ENCODE measurements around the gene GNG2.
"Not testable (repeated sequence)": the region's sequence is repeated elsewhere in the genome, so short reads cannot be mapped to it uniquely, and the experiment has no call there.

The GNG2 gene

DNA sequence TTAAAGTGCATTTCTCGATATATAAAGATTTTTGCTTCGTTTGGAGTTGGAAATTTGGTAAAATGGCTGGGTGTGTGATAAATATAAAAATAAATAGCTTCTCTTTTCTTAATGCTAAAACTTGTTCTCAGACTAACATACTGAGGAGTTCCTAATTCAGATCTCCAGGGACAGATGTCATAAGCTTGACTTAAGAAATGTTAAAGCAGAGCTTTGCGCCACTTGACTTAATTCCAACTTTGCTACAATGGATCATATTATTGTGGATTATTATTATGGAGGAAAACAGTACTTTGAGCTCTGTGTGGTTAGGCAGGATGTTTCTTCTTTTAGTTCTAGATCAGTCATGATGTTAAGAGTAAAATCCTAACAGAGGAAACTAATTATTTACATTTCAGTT lies 33.8 kb downstream of the GNG2 start:
- H3K9me3 ChIP-seq (ENCODE audit: control insufficient read depth, insufficient read depth, low read length) = no peaks in the 10 kb centered on the region
- H3K36me3 ChIP-seq (ENCODE audit: insufficient read depth, low read length) = no peaks in the 10 kb centered on the region
- H3K4me1 ChIP-seq (ENCODE audit: insufficient read depth, low read length) = no peaks in the 10 kb centered on the region
- H3K9ac ChIP-seq (ENCODE audit: low read depth, low read length) = no peak overlapping the region

DNA sequence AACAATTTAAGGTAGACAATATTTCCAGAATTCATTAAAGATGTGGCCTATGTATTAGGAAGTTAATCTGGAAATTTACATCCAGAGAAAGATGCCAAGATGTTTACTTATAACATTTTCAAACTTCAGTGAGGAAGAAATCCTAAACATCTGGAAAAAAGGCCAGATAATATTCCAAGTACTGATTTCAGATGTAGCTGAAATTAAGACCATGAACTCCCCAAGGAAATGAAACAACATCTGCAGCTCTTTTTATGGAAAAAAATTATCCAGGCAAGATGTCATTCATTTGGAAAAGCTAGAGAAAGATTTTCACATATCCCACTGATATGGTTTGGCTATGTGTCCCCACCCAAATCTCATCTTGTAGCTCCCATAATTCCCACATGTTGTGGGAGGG lies 35.0 kb downstream of the GNG2 start:
- no peaks in the 10 kb centered on the region for H3K4me1 ChIP-seq (ENCODE audit: insufficient read depth, low read length)
- no peaks in the 10 kb centered on the region for H3K9me3 ChIP-seq (ENCODE audit: control insufficient read depth, insufficient read depth, low read length)
- H3K36me3 ChIP-seq (ENCODE audit: insufficient read depth, low read length) = no peaks in the 10 kb centered on the region
- H3K9ac ChIP-seq (ENCODE audit: low read depth, low read length) = no peak overlapping the region

DNA sequence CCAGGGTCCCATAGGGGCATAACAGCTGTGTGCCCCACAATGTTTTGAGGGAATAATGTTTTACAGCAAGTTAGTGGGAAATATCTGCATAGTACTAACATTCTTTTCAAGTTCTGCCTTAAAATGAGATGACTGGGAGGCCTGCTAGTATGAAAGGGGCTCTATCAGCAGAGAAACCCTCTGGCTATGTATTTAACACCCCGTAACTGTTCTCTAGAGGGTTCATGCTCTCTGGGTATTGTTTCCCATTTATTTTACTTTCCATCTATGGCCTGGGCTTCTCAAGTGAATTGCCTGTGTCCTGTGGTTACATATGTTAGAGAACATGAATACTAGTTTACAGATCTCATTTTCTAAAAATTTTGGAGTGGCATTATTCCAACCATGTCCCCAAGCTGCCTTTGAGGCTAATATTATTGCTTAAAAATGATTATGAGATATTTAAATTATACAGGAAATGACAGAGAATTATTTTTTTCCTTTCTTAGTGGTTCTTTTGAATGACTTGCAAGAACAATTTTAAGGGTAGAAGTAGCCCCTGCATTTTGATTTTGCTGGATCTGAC lies 37.5 kb downstream of the GNG2 start:
- Histone ChIP-seq H3K9me3 (ENCODE audit: control insufficient read depth, insufficient read depth, low read length) (no peaks in the 10 kb centered on the region), H3K36me3 (ENCODE audit: insufficient read depth, low read length) (no peaks in the 10 kb centered on the region), H3K9ac (ENCODE audit: low read depth, low read length) (no peak overlapping the region), H3K4me1 (ENCODE audit: insufficient read depth, low read length) (no peaks in the 10 kb centered on the region)

DNA sequence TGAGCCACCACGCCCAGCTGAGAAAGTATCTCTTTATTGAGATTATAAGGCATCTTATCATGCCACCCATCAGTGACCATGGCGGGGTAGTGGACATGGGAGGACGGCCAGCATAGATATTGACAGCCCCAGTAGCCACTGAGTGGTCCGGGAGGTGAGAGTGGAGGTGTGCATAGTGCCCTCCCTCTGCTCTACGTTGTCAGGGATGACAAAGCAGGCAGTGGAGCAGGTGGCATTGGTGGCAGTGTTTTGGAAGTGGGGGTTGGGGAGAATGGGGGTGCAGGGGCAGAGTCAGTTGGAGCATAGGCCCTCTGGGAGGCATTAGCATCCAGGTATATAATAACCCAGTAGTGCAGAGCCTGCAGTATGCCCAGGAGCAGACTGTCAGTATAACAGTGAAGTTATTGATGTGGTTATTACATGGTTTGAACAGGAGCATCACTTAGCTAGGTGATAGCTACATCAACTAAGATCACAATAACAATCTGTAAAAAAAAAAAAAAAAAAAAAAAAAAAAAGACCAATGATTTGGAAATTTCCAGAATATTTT lies 41.1 kb downstream of the GNG2 start:
- no peaks in the 10 kb centered on the region for H3K9me3 ChIP-seq (ENCODE audit: control insufficient read depth, insufficient read depth, low read length)
- H3K36me3 ChIP-seq (ENCODE audit: insufficient read depth, low read length) = no peaks in the 10 kb centered on the region
- no peak overlapping the region for H3K9ac ChIP-seq (ENCODE audit: low read depth, low read length)
- no peaks in the 10 kb centered on the region for H3K4me1 ChIP-seq (ENCODE audit: insufficient read depth, low read length)

DNA sequence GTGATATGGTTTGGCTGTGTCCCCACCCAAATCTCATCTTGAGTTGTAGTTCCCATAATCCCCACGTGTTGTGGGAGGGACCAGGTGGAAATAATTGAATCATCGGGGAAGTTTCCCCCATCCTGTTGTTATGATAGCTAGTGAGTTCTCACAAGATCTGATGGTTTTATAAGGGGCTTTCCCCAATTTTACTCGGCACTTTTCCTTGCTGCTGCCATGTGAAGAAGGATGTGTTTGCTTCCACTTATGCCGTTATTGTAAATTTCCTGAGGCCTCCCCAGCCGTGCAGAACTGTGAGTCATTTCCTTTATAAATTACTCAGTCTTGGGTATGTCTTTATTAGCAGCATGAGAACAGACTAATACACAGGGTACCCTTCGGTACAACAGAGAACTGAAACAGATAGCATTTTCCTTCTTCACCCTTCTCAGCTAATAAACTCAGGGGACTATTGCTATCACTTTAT lies 45.3 kb downstream of the GNG2 start:
- not testable (repeated sequence) for H3K4me1 ChIP-seq (ENCODE audit: insufficient read depth, low read length); H3K9ac ChIP-seq (ENCODE audit: low read depth, low read length); H3K9me3 ChIP-seq (ENCODE audit: control insufficient read depth, insufficient read depth, low read length); H3K36me3 ChIP-seq (ENCODE audit: insufficient read depth, low read length)

DNA sequence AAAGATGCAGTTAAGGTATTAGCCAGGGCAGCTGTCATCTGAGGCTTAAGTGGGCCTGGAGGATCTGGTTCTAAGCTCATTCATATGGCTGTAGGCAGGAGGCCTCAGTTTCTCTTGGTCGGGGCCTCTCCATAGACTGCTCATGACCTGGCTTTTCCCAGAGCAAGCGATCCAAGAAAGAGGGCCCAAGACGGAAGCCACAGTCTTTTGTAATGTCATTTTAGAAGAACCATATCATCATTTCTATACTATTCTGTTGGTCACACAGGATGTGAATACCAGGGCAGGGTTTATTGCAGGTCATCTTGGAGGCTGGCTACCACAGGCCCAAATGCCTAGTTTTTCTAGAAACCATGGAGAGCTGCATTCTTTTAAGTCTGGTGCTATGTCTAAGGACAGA lies 47.7 kb downstream of the GNG2 start:
- no peaks in the 10 kb centered on the region for H3K4me1 ChIP-seq (ENCODE audit: insufficient read depth, low read length)

DNA sequence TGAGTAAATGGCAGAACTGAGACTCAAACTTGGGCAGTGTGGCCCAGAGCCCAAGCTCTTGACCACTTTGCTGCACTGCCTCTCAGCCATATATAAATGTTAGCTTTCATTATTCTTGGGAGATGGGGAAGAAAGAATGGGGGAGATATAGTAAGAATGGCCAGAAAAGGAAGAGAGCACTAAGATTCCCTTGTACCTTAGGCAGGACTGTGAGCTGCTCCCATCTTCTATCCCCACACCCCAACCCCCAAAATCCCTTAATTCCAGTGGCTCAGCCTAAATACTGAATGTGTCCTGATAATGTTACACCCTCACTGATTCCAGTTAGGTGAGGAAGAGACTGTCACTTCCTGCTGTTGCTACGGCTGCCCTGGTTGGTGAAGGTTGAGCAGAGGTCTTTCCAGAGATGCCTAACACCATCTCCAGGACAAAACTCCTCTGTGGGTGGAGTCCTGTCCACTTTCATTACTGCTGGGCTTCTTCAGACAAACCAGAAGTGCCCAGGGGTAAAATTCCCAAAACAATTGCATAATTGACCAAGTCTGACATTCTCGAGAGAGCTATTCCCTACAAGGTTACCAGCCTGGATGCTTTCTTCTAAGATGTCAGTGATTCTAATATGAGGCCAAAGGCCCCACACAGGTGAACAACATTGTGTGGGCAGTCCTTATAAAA lies 51.8 kb downstream of the GNG2 start:
- Histone ChIP-seq H3K9me3 (ENCODE audit: control insufficient read depth, insufficient read depth, low read length) (no peaks in the 10 kb centered on the region), H3K9ac (ENCODE audit: low read depth, low read length) (no peak overlapping the region), H3K36me3 (ENCODE audit: insufficient read depth, low read length) (no peaks in the 10 kb centered on the region), H3K4me1 (ENCODE audit: insufficient read depth, low read length) (no peaks in the 10 kb centered on the region)

More for the DNA sequence above, 47.7 kb downstream of the GNG2 start:
- no peaks in the 10 kb centered on the region for H3K9me3 ChIP-seq (ENCODE audit: control insufficient read depth, insufficient read depth, low read length)
- no peaks in the 10 kb centered on the region for H3K36me3 ChIP-seq (ENCODE audit: insufficient read depth, low read length)
- no peak overlapping the region for H3K9ac ChIP-seq (ENCODE audit: low read depth, low read length)

DNA sequence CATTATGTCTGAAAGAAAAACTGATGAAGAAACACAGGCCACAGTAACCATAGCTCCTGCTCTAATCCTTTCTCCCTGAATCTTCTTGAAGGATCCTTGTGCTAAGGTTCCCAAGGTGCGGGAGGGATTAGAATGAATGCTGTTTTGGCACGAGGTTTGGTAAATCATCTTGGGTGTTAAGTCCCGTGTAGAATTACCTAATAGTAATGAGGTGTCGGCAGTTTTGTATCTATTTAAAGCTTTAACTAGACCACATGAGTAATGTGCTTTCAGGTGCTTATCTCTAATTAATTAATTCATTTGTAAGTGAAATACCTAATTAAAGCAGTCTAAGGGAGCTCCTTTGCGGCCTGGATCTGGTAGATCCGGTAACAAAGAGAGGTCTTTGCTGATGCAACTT lies 53.9 kb downstream of the GNG2 start:
- Histone ChIP-seq H3K4me1 (ENCODE audit: insufficient read depth, low read length) (no peaks in the 10 kb centered on the region), H3K36me3 (ENCODE audit: insufficient read depth, low read length) (no peaks in the 10 kb centered on the region), H3K9ac (ENCODE audit: low read depth, low read length) (no peak overlapping the region), H3K9me3 (ENCODE audit: control insufficient read depth, insufficient read depth, low read length) (no peaks in the 10 kb centered on the region)

DNA sequence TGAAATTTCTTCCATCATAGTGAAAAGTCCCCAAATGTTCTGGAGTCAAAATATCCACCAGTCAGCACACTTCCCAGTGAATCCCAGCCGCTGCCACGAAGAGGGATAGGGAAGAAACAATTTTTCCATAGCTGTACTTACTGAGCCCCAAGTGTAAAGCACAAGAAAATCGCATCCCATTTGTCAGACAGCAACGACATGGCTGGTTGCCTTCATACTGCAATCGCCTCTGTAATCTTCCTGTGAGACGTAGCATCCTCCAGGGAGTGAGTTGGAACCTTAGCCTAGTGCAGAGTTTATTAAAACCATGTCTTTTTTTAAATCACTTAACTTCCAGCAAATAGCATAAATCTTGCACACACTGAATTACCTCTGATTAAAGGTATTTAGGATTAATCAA lies 56.8 kb downstream of the GNG2 start:
- Histone ChIP-seq H3K4me1 (ENCODE audit: insufficient read depth, low read length) (no peaks in the 10 kb centered on the region), H3K36me3 (ENCODE audit: insufficient read depth, low read length) (no peaks in the 10 kb centered on the region), H3K9ac (ENCODE audit: low read depth, low read length) (no peak overlapping the region), H3K9me3 (ENCODE audit: control insufficient read depth, insufficient read depth, low read length) (no peaks in the 10 kb centered on the region)

DNA sequence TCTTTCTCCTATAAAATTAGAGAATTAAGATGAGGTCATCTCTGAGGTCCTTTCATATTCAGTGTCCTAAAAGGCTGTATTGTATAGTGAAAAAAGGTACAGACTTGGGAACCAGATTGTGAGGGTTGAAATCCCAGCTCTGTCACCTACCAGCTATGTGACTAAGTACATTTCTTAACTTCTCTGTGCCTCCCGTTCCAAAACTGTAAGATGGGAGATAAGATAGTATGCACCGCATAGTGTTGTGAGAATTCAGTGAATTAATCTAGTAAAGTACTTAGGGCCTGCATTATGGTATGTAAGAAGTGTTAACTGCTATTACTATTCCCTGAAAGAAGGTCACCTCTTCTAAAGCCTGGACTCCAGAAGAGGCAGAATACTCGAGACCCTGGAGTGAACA lies 60.6 kb downstream of the GNG2 start:
- no peaks in the 10 kb centered on the region for H3K36me3 ChIP-seq (ENCODE audit: insufficient read depth, low read length)
- no peaks in the 10 kb centered on the region for H3K9me3 ChIP-seq (ENCODE audit: control insufficient read depth, insufficient read depth, low read length)
- no peaks in the 10 kb centered on the region for H3K4me1 ChIP-seq (ENCODE audit: insufficient read depth, low read length)
- no peak overlapping the region for H3K9ac ChIP-seq (ENCODE audit: low read depth, low read length)

DNA sequence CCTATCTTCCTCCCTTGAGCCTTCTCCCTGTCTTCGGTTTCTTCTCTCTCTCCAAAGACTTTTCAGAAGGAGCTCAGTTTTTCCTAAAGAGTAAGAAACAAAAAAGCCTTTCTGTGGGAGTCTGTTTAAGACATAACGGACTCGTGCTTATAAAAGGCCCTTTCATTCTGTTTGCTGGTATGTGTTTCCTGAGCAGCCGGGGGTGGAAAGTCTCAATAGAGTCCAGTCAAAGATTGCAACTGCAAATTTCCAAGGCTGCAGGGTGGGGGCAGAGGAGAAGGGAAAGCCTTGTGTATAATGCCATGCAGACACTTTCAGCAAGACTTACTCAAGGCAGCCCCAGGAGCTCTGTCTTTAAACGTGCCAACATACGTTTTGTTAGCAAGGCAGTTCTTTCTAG lies 62.2 kb downstream of the GNG2 start:
- Histone ChIP-seq H3K9ac (ENCODE audit: low read depth, low read length) (no peak overlapping the region), H3K9me3 (ENCODE audit: control insufficient read depth, insufficient read depth, low read length) (no peaks in the 10 kb centered on the region), H3K36me3 (ENCODE audit: insufficient read depth, low read length) (no peaks in the 10 kb centered on the region), H3K4me1 (ENCODE audit: insufficient read depth, low read length) (no peaks in the 10 kb centered on the region)

DNA sequence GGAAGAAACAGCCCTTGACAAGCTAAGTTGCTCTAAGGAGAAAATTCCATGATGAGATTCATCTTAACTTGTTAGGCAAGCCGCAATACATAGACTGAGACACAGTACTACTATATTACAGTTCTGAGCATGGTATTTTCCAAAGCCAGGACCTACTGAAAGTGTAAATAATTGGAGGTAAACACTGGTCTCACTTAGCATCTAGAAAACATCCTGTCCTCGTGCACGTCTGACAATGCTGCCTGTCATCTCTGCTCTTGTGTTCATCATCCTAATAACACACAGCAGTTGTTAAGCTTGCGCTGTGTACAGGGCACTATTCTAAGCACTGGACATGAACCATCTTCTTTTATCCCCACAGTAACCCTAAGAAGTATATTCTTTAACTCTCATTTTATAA lies 64.2 kb downstream of the GNG2 start:
- Histone ChIP-seq H3K4me1 (ENCODE audit: insufficient read depth, low read length) (no peaks in the 10 kb centered on the region), H3K9ac (ENCODE audit: low read depth, low read length) (no peak overlapping the region), H3K36me3 (ENCODE audit: insufficient read depth, low read length) (no peaks in the 10 kb centered on the region), H3K9me3 (ENCODE audit: control insufficient read depth, insufficient read depth, low read length) (no peaks in the 10 kb centered on the region)

DNA sequence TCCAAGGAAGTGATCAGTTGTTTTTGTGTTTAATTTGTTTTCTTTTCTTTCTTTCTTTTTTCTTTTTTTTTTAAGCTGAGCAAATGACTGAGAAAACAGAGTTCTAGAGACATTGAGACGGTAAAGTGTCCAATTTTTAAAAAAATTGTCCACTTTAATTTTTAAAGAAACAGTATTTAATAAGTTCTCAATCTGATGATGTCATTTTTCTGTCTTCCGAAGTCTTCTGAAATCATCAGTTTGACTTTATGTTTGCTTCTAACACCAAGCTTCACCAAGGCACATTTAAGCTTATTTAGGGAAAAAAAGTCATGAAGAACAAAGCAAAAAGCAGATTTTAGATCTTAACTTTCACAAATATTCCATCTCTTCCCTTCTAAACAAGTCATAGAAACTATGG lies 65.6 kb downstream of the GNG2 start:
- H3K4me1 ChIP-seq (ENCODE audit: insufficient read depth, low read length) = no peaks in the 10 kb centered on the region
- no peaks in the 10 kb centered on the region for H3K36me3 ChIP-seq (ENCODE audit: insufficient read depth, low read length)
- H3K9ac ChIP-seq (ENCODE audit: low read depth, low read length) = no peak overlapping the region
- no peaks in the 10 kb centered on the region for H3K9me3 ChIP-seq (ENCODE audit: control insufficient read depth, insufficient read depth, low read length)

DNA sequence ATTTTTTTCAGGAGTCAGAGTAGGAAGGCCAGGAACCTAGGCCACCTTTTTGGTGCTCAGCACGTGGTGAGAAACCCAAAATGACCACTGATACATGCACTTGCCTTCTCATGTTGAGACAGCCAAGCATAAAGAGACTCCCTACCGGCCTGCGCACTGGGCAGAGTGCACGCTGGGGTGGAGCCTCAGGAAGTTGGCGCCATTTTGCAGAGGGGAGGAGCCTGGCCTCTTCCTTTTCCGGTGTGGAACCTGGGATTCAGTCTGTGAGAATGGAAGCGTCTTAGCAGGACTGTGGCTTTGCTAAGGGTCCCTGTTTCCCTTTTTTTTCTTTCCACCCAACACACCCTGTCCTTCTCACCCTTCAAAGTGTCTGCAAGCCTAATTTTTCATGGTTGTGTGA lies 66.0 kb downstream of the GNG2 start:
- no peaks in the 10 kb centered on the region for H3K36me3 ChIP-seq (ENCODE audit: insufficient read depth, low read length)
- no peaks in the 10 kb centered on the region for H3K4me1 ChIP-seq (ENCODE audit: insufficient read depth, low read length)
- H3K9ac ChIP-seq (ENCODE audit: low read depth, low read length) = no peak overlapping the region
- H3K9me3 ChIP-seq (ENCODE audit: control insufficient read depth, insufficient read depth, low read length) = no peaks in the 10 kb centered on the region

DNA sequence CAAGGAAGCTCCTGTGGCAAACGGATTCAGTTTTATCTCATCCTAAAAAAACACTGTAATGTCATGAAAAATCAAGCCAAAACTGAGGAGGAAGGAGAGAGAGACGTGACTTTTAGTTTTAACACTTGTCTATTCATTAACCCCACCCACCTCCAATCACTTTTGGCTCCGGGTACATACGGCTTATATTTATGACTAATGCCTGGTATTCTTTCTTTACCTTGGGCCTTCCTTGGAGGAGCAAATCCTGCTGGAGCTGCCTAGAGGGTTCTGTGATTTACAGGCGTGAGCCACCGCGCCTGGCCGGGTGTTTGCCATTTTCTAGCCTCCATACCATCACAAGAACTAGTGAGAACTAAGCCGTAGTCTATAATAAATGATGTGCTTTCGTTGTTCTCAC lies 68.2 kb downstream of the GNG2 start:
- Histone ChIP-seq H3K9me3 (ENCODE audit: control insufficient read depth, insufficient read depth, low read length) (no peaks in the 10 kb centered on the region), H3K4me1 (ENCODE audit: insufficient read depth, low read length) (no peaks in the 10 kb centered on the region), H3K36me3 (ENCODE audit: insufficient read depth, low read length) (no peaks in the 10 kb centered on the region), H3K9ac (ENCODE audit: low read depth, low read length) (no peak overlapping the region)

Data from ES-I3 (cell line).